Urinary bladder (tissue), 4 donors: Measurements from ENCODE around the gene MED4. TPM values are rescaled to one million over a fixed set of nuclear protein-coding genes. Genes with fewer than 3 reads are reported as not detected.
"Not testable (repeated sequence)": the region's sequence is repeated elsewhere in the genome, so short reads cannot be mapped to it uniquely, and the experiment has no call there.

Experiments used
- DNase-seq: peaks from one replicate; pipeline ENCODE4 v3.0.0-alpha.2; 2015; ENCODE audit errors: extremely low spot score
- H3K27ac ChIP-seq: one replicate; pipeline ENCODE4 v1.5.1; 2013; ENCODE audit warnings: low read depth, mild to moderate bottlenecking, moderate library complexity
- H3K36me3 ChIP-seq: one replicate; pipeline ENCODE4 v1.6.1; 2013; ENCODE audit warnings: mild to moderate bottlenecking, moderate library complexity; ENCODE audit not compliant: insufficient read depth
- H3K4me1 ChIP-seq: one replicate; pipeline ENCODE4 v1.6.1; 2013; ENCODE audit warnings: mild to moderate bottlenecking, moderate library complexity; ENCODE audit not compliant: insufficient read depth
- H3K4me3 ChIP-seq: one replicate; pipeline ENCODE4 v1.5.1; 2013; ENCODE audit warnings: low read depth, low read length
- WGBS: extraction: QIAGEN DNeasy Blood & Tissue Kit; methylation state at CpG from one replicate; pipeline ENCODE4 v1.1.7; 2013; 5-methylcytosine and 5-hydroxymethylcytosine counted together
- polyA plus RNA-seq: library from polyadenylated mRNA; stranded (reverse); fragments of 200-250 nt; gene quantifications from one replicate; pipeline ENCODE4 v1.2.3, GENCODE V29; 2013
- total RNA-seq: library from RNA; depleted of rRNA; stranded (reverse); fragments of >200 nt; gene quantifications from one replicate; pipeline ENCODE4 v1.2.3, GENCODE V29; 2014
- donor health status: healthy with polysubstance abuse.
- donor health status: healthy.

The MED4 gene
- total and polyA plus RNA-seq, 2 donors: 52.4 to 56.3 TPM

DNA sequence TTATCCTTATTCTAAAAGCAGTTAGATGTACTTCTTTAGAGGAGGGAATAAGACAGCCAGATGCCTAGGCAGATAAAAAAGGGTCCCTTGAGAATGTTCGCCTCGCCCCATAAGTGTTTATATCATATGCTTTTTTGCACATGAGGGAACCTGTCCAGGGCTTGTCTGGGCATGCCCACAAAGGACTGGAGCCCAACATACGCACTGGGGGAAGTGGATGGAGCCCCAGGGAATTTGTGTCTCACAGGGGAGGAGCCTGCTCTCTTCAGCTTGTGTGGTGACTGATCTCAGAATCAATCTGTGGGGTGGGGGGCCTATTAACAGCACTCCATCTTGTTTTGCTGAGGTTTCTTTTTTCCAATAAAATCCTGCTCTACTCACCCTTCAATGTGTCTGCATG, 22.6 kb downstream of the MED4 start:
- no peak overlapping the region for H3K27ac ChIP-seq
- no peaks in the 10 kb centered on the region for H3K4me1 ChIP-seq
- no peak for DNase-seq
- WGBS: 96% methylated on average over 3 of the region's 3 CpGs
- no peak overlapping the region for H3K4me3 ChIP-seq
- H3K36me3 ChIP-seq: peaks cover 19% of the 10 kb centered on the region

DNA sequence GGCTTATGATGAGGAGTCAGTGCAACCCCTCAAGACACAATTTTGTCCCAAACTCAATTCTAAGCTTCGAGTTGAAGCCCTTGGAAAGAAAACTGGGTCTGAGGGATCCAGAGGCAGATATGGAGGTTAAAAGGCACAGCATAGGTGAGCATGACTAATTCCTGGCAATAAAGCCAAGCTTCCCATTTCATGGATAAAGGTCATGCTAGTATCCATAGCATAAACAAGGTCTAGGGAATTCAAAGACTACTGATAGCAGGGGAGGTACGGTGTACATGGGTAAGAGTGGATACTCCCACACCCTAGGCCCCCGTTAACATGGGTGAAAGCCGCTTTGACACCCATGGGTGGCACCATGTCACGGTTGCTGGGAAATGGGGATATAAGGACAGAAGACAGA, 24.0 kb downstream of the MED4 start:
- Histone ChIP-seq H3K27ac (no peak overlapping the region), H3K4me1 (no peaks in the 10 kb centered on the region), H3K36me3 (peaks cover 19% of the 10 kb centered on the region), H3K4me3 (no peak overlapping the region)
- DNase-seq: no peak
- 89% methylated on average over 5 of the region's 5 CpGs for WGBS

DNA sequence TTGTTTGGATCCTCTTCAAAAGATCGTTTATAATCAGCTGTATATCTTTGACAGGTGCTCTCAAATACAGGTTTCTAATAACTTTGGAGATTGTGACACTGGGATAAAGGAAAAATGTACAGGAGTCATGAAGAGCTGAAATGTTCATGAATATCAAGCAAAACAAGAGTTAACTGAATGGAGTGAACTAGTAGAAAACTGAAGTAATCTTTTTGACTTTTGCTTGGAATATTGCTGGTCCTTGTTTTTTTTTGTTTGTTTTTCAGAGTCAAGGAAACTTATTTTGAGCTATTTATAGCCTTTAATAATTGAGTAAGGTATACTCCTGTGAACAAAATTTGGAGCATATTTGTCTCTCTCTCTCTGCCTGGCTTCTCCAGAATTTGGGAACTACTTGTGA, 25.3 kb downstream of the MED4 start:
- no peak overlapping the region for H3K4me3 ChIP-seq
- 95% methylated on average over 1 of the region's 1 CpG for WGBS
- no peak overlapping the region for H3K27ac ChIP-seq
- H3K4me1 ChIP-seq: no peaks in the 10 kb centered on the region
- no peak for DNase-seq
- H3K36me3 ChIP-seq: peaks cover 17% of the 10 kb centered on the region

DNA sequence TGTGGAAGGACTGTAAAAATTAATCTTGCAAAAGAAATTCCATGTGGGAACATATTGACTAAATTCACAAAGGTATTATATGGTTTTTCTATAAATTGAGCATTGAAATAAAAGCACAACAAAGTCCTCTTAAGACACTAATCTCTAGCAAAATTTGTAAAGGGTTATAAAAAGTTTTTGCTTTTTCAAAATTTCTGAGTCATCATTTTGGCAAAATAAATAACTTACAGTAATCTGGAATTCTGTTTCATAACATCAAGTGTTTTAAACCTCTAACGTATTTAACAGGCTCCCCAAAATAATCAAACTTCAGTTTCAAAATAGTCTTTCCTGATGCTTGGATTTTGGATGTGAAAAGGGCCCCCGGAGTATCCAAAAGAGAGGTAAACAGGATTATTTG, 26.0 kb downstream of the MED4 start:
- 96% methylated on average over 2 of the region's 2 CpGs for WGBS
- H3K4me3 ChIP-seq: no peak overlapping the region
- H3K27ac ChIP-seq: no peak overlapping the region
- no peaks in the 10 kb centered on the region for H3K4me1 ChIP-seq
- no peak for DNase-seq
- H3K36me3 ChIP-seq: peaks cover 13% of the 10 kb centered on the region

DNA sequence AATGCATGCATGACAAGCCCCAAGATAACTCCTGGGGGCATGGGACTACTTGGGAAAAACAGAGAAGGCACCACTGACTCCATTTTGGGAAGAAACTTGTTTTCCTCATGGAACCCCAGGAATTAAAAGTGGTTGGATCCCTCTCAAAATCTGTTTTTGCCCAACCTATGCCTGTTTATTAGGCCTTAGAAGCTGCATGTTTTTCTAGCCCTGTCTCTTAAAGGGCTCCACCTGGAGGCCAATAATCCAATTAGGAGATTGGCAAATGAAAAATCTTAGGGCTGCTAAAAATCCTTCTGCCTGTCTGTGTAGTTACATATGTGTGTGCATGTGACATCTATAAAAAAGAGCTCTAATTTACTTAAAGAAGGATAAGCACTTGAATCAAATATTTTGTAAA, 26.9 kb downstream of the MED4 start:
- DNase-seq: no peak
- no peaks in the 10 kb centered on the region for H3K4me1 ChIP-seq
- H3K27ac ChIP-seq: no peak overlapping the region
- H3K4me3 ChIP-seq: no peak overlapping the region
- H3K36me3 ChIP-seq: peaks cover 13% of the 10 kb centered on the region

DNA sequence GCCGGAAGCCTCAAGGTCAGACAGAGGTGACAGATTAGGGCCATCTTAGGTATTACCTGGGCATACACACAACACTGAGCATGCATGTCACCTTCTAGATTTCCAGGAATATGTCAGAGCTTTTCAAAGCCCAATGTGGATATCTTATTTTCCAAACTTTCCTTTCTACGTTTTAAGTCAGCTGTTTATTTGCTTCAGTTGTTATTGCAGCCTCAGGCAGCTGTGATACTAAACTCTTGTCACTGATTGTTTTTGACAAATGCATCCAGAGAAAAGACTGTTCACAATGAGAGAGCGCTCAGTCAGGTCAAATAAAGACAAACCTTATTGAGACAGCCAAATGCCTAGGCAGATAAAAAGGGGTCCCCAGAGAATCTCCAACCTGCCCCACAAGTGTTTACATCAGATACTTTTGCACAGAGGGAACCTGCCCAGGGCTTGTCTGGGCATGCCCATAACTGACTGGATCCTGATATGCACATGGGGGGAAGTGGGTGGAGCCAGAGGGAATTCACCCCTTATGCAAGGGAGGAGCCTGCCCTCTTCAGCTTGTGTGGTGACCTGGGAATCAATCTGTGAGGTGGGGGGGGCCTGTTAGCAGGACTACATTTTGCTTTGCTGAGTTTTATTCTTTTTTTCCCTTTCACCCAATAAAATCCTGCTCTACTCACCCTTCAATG, 28.5 kb downstream of the MED4 start:
- WGBS: 96% methylated on average over 3 of the region's 3 CpGs
- no peak overlapping the region for H3K4me3 ChIP-seq
- peaks cover 6% of the 10 kb centered on the region for H3K36me3 ChIP-seq
- no peak overlapping the region for H3K27ac ChIP-seq
- no peaks in the 10 kb centered on the region for H3K4me1 ChIP-seq
- no peak for DNase-seq

DNA sequence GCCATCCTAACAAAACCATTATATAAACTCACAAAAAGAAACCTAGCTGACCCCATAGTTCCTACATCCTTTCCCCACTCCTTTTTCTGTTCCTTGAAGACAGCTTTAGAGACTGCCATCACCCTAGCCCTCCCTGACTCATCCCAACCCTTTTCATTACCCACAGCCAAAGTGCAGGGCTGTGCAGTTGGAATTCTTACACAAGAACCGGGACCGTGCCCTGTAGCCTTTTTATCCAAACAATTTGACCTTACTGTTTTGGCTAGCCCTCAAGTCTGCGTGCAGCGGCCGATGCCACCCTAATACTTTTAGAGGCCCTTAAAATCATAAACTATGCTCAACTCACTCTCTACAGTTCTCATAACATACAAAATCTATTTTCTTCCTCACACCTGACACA, 35.0 kb downstream of the MED4 start:
- 77% methylated on average over 5 of the region's 5 CpGs for WGBS
- H3K27ac ChIP-seq, H3K4me1 ChIP-seq: not testable (repeated sequence)

DNA sequence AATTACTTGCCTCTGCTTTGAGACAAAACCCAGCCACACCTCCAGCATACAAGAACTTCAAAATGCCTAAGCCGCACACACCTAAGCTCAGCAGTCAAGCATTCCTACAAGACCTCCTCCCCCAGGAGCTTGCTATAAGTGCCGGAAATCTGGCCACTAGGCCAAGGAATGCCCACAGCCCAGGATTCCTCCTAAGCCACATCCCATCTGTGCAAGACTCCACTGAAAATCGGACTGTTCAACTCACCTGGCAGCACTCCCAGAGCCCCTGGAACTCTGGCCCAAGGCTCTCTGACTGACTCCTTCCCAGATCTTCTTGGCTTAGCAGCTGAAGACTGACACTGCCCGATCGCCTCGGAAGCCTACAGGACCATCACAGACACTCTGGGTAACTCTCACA, 36.4 kb downstream of the MED4 start:
- H3K27ac ChIP-seq, DNase-seq, H3K4me1 ChIP-seq, H3K36me3 ChIP-seq, H3K4me3 ChIP-seq: not testable (repeated sequence)
- WGBS: 93% methylated on average over 6 of the region's 6 CpGs

More for the DNA sequence above, 35.0 kb downstream of the MED4 start:
- H3K36me3 ChIP-seq, H3K4me3 ChIP-seq, DNase-seq: not testable (repeated sequence)

DNA sequence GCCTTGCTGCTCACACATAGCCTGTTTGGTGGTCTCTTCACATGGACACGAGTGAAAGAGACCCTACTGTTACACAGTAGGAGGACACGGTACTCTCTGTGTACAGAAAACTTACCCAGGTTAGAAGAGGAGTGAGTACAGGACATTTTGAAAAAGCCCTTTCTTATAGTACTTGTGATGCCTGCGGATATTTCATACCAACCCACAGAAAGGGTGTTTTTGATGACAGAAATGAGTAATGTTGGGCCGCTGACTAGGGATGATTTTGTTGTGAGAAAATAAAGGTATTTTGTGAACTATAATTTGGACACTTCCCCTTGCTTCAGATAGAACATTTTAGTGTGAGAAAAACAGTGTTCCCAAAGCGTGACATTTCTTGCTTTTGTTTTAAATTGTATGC, 39.2 kb downstream of the MED4 start:
- Histone ChIP-seq H3K4me1 (no peaks in the 10 kb centered on the region), H3K4me3 (no peak overlapping the region), H3K27ac (no peak overlapping the region), H3K36me3 (no peaks in the 10 kb centered on the region)
- DNase-seq: no peak
- WGBS: 94% methylated on average over 5 of the region's 5 CpGs

DNA sequence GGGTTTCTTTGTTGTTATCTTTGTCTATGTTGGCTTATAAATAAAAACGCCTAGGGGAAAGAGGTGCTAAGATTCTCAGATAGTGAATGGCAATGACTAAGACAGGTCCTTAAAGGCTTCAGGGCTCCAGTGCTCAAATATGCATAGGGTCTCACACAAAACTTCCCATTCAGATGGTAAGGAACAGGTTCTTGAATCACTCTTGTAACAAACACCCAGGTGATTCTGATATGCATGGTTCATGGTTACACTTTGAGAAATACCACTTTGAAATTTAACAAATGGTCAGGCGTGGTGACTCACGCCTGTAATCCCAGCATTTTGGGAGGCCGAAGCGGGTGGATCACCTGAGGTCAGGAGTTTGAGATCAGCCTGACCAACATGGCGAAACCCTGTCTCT, 40.3 kb downstream of the MED4 start:
- WGBS: 94% methylated on average over 6 of the region's 6 CpGs
- Histone ChIP-seq H3K36me3 (no peaks in the 10 kb centered on the region), H3K4me1 (no peaks in the 10 kb centered on the region)

DNA sequence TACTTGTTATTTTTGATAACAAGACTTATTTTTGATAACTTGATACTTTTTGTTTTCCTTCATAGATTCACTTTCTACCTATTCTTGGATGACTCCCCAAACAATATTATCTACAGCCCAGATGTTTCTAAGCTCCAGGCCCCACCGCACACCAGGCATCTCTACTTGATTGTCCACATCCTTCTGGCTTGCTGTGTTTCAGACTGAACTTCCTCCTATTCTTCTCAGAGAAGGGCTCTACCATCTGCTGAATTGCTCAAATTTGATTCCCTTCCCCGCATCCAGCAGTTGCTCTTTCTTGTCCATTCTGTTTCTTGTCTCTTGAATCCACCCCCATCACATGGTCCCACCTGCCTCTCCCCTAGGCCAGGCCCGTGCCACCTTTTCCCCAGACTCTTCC, 44.4 kb downstream of the MED4 start:
- DNase-seq: no peak
- Histone ChIP-seq H3K4me1 (no peaks in the 10 kb centered on the region), H3K4me3 (no peak overlapping the region), H3K27ac (no peak overlapping the region), H3K36me3 (no peaks in the 10 kb centered on the region)
- 89% methylated on average over 3 of the region's 3 CpGs for WGBS

More for the DNA sequence above, 40.3 kb downstream of the MED4 start:
- no peak overlapping the region for H3K4me3 ChIP-seq
- DNase-seq: no peak
- H3K27ac ChIP-seq: no peak overlapping the region

DNA sequence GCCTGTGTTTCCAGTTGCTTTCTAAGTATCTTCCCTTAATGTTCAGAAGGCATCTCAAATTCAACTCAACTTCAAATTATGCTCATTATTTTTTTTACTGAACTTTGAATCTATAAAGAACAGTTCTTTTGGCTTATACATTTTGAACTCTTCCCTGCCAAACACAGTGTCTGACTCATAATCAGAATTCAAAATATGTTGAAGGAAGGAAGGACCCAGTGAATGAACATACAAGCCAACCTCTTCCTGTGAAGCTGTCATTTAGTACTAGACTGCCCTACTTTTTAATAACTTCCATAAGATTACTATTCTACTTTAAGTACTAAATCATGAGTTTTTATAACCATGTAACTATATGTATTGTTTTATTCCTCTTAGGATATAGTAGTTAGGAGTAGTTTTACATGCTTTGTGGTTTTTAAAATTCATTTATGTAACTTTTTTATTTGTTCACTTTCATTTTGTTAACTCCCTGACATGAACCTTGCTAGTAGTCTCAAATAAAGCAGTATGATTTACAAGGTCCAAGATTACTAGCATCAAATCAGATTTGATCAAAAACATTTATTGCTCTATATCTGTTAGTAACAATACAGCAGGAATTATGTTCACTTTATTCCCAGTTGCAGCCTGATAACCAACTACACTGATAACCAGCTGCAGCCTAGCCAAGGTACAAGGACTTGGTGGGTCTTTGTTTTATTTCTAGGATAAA, 51.0 kb downstream of the MED4 start:
- no peak for DNase-seq
- H3K27ac ChIP-seq: no peak overlapping the region
- no peak overlapping the region for H3K4me3 ChIP-seq
- H3K36me3 ChIP-seq: no peaks in the 10 kb centered on the region
- H3K4me1 ChIP-seq: no peaks in the 10 kb centered on the region

DNA sequence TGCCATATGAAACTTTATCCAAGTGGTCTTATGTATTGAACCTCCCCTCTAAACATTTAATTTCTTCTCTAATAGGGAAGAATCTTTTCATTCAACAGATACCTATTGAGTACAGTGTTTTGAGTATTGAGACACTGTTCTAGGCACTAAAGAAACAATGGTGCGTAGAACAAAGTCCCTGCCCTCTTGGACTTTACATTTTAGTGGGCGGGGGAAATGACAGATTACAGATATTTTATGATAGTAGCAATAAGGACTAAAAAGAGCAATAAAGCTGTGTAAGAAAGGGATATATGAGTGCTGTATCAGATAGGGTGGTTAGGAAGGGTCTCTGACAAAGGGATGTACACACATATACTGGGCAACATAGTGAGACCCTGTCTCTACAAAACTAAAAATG, 52.0 kb downstream of the MED4 start:
- no peak overlapping the region for H3K4me3 ChIP-seq
- H3K4me1 ChIP-seq: no peaks in the 10 kb centered on the region
- no peak for DNase-seq
- H3K27ac ChIP-seq: no peak overlapping the region
- H3K36me3 ChIP-seq: no peaks in the 10 kb centered on the region
- WGBS: 97% methylated on average over 2 of the region's 2 CpGs

DNA sequence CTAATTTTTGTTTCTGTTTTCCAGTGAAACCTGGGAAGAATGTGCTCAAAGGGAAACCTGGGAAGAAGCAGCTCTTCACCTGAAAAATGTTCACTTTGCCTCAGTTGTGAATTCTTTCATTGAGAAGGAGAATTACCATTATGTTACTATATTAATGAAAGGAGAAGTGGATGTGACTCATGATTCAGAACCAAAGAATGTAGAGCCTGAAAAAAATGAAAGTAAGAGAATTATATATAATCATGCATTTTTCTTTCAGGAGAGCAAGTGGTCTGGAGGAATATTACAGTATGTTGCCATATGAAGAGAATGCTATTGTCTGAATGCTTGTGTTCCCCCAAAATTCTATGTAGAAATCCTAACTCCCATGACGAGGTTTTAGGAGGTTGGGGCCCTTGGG, 54.0 kb downstream of the MED4 start:
- DNase-seq: no peak
- Histone ChIP-seq H3K4me3 (no peak overlapping the region), H3K4me1 (no peaks in the 10 kb centered on the region), H3K27ac (no peak overlapping the region), H3K36me3 (no peaks in the 10 kb centered on the region)
- WGBS: 84% methylated on average over 1 of the region's 1 CpG
